Measurements from ENCODE around the gene WDR33.

- TF ChIP-seq CTCF (conservative IDR thresholded peaks at IDR 0.05; ENCODE audit: low read depth, low read length): no peak
- no peak for TF ChIP-seq EZH2 (IDR thresholded peaks at IDR 0.05; ENCODE audit: borderline replicate concordance, low read depth, low read length, poor library complexity, severe bottlenecking)
Observed at GRCh38 chr2:127733113-127733815, 77.7 kb downstream of the WDR33 start.
